Esophagus muscularis mucosa (tissue), 4 donors: ENCODE measurements around the gene GALE. TPM values are rescaled to one million over a fixed set of nuclear protein-coding genes. Genes with fewer than 3 reads are reported as not detected.
"Not testable (repeated sequence)": the region's sequence is repeated elsewhere in the genome, so short reads cannot be mapped to it uniquely, and the experiment has no call there.

Experiments
- DNase-seq: peaks from one replicate; pipeline ENCODE4 v3.0.0-alpha.2; 2017; ENCODE audit errors: extremely low spot score
- H3K27ac ChIP-seq, 4 donors: fragments of 200-600 bp; sonication (generic); replicated peaks in 1 of 4; 1 replicate in 3 of 4; 2 replicates in 1 of 4; pipeline ENCODE4 v1.5.1; 2016 to 2019; ENCODE audit warnings: mild to moderate bottlenecking in 1 of 4
- H3K27me3 ChIP-seq, 4 donors: fragments of 200-600 bp; sonication (generic); one replicate each; pipeline versions ENCODE4 v1.5.1 to v1.6.0; 2016 to 2019
- H3K36me3 ChIP-seq, 4 donors: fragments of 200-600 bp; sonication (generic); one replicate each; pipeline ENCODE4 v1.5.1; 2016 to 2019
- H3K4me1 ChIP-seq, 4 donors: fragments of 200-600 bp; sonication (generic); one replicate each; pipeline ENCODE4 v1.5.1; 2016 to 2019
- H3K4me3 ChIP-seq, 4 donors: fragments of 200-600 bp; sonication (generic); 1 replicate in 2 of 4; 2 replicates in 2 of 4; pipeline ENCODE4 v1.5.1; 2016 to 2019; ENCODE audit warnings: mild to moderate bottlenecking in 4 of 4, moderate library complexity in 1 of 4
- H3K9me3 ChIP-seq, 4 donors: fragments of 200-600 bp; sonication (generic); 1 replicate in 3 of 4; 2 replicates in 1 of 4; pipeline ENCODE4 v1.5.1; 2016 to 2019
- EP300 ChIP-seq: sonication (generic); formaldehyde crosslinking; IDR thresholded peaks from one replicate; pipeline ENCODE4 v1.6.1; 2017; ENCODE audit warnings: antibody characterized with exemption
- POLR2A ChIP-seq: fragments of 450-650 bp; IDR thresholded peaks from one replicate; pipeline ENCODE4 v1.6.1; 2017; ENCODE audit warnings: antibody characterized with exemption, moderate library complexity, mild to moderate bottlenecking, low read depth
- POLR2AphosphoS5 ChIP-seq, 2 donors: sonication (generic); formaldehyde crosslinking; IDR thresholded peaks; one replicate each; pipeline ENCODE4 v1.6.1; 2017; ENCODE audit warnings: antibody characterized with exemption in 2 of 2
- WGBS: methylation state at CpG from one replicate; pipeline ENCODE4 v1.1.5; 2018; 5-methylcytosine and 5-hydroxymethylcytosine counted together
- intact Hi-C: fragments of 100-400 bp; cut with DNase I; formaldehyde crosslinking; loops from one replicate; pipeline ENCODE4 v1.15.1; 2023
- total RNA-seq, 4 donors: library from RNA; depleted of rRNA; stranded (reverse); fragments of >200 nt; gene quantifications; one replicate each; pipeline versions ENCODE4 v1.1.0 to v1.2.1, GENCODE V29; 2016
- TF ChIP-seq, protein P1 (sequence below), 3 experiments: fragments of 200-600 bp in 2 of 3; fragments of 450-650 bp in 1 of 3; sonication (generic) in 2 of 3; IDR thresholded peaks; one replicate each; pipeline ENCODE4 v1.5.1; 2017 to 2019; ENCODE audit warnings: antibody characterized with exemption in 3 of 3, mild to moderate bottlenecking in 2 of 3, moderate library complexity in 1 of 3

GALE gene
- total RNA-seq, 4 donors from 2014 or later: 7.1 to 13.6 (median 12.8) TPM

GRCh38 chr1:23827717-23828116 is 27.2 kb upstream of the GALE start:
- intact Hi-C loops: no loop called here
- Histone ChIP-seq H3K27ac (no peak overlapping the region), H3K4me3 (no peak overlapping the region), H3K9me3 (no peaks in the 10 kb centered on the region), H3K4me1 (peaks cover 9 to 27% (median 13%) of the 10 kb centered on the region in 4 donors), H3K27me3 (no peaks in the 10 kb centered on the region), H3K36me3 (no peaks in the 10 kb centered on the region)
- DNase-seq: no peak
- TF ChIP-seq POLR2AphosphoS5 (IDR thresholded peaks at IDR 0.05) (no peak), EP300 (no peak), POLR2A (no peak)
- TF ChIP-seq, protein P1, sequence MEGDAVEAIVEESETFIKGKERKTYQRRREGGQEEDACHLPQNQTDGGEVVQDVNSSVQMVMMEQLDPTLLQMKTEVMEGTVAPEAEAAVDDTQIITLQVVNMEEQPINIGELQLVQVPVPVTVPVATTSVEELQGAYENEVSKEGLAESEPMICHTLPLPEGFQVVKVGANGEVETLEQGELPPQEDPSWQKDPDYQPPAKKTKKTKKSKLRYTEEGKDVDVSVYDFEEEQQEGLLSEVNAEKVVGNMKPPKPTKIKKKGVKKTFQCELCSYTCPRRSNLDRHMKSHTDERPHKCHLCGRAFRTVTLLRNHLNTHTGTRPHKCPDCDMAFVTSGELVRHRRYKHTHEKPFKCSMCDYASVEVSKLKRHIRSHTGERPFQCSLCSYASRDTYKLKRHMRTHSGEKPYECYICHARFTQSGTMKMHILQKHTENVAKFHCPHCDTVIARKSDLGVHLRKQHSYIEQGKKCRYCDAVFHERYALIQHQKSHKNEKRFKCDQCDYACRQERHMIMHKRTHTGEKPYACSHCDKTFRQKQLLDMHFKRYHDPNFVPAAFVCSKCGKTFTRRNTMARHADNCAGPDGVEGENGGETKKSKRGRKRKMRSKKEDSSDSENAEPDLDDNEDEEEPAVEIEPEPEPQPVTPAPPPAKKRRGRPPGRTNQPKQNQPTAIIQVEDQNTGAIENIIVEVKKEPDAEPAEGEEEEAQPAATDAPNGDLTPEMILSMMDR (IDR thresholded peaks at IDR 0.05): no peak
- WGBS: 73% methylated on average over 1 of the region's 1 CpG

GRCh38 chr1:23826590-23826989 is 26.0 kb upstream of the GALE start:
- WGBS: 95% methylated on average over 13 of the region's 13 CpGs
- peaks cover 9 to 31% (median 13%) of the 10 kb centered on the region in 4 donors for H3K4me1 ChIP-seq
- H3K27me3 ChIP-seq, intact Hi-C loops, H3K36me3 ChIP-seq, H3K9me3 ChIP-seq, DNase-seq, H3K27ac ChIP-seq, H3K4me3 ChIP-seq: not testable (repeated sequence)

DNA sequence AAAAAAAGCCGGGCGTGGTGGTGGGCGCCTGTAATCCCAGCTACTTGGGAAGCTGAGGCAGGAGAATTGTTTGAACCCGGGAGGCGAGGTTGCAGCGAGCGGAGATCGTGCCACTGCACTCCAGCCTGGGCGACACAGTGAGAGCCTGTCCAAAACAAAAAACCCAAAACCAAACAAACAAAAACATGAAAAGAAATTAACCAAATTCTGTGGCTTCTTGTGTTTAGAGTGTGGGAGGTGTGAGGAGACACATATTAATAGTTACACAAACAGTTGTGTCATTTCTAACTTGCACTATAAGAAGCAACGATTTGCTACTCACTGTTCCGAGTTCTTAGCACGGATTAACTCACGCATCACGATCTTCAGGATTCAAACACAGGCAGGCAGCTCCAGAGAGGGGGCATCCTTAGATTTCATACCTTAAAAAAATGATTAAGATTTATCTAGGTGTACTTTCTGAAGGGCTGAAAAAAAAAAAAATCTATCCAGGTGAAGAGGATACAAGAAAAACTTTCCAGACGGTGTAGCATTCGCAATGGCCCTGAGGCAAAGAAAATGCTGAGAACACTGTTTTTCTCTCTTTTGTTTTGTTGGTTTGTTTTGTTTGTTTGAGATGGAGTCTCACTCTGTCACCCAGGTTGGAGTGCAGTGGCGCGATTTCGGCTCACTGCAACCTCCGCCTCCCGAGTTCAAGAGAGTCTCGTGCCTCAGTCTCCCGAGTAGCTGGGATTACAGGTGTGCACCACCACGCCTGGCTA is 25.4 kb upstream of the GALE start:
- no peak for DNase-seq
- WGBS: 67% methylated on average over 24 of the region's 24 CpGs
- Histone ChIP-seq H3K4me1 (peaks cover 9 to 31% (median 13%) of the 10 kb centered on the region in 4 donors), H3K27ac (peak overlapping the region; percentile 92 to 96 (median 94)), H3K27me3 (no peaks in the 10 kb centered on the region), H3K36me3 (no peaks in the 10 kb centered on the region), H3K4me3 (peak overlapping the region; percentile 81 to 99 (median 86)), H3K9me3 (no peaks in the 10 kb centered on the region)
- intact Hi-C loops: no loop called here
- no peak for TF ChIP-seq POLR2AphosphoS5 (IDR thresholded peaks at IDR 0.05)
- TF ChIP-seq, protein P1 (IDR thresholded peaks at IDR 0.05): no peak
- no peak for TF ChIP-seq POLR2A
- TF ChIP-seq EP300: no peak

GRCh38 chr1:23825076-23825761 is 24.7 kb upstream of the GALE start, which contains the start of gene HMGCL:
HMGCL (minus strand) TSS chr1:23825429; CDS start chr1:23825415, 14 bp downstream.
- intact Hi-C loops: no loop called here
- Histone ChIP-seq H3K27ac (peak within 1 kb of the TSS; percentile 92 to 96 (median 94)), H3K27me3 (no peaks in the 10 kb centered on the region), H3K36me3 (peaks cover 0 to 3% (median 2%) of the 10 kb centered on the region in 4 donors), H3K4me3 (peak within 1 kb of the TSS; percentile 81 to 99 (median 86)), H3K4me1 (peaks cover 9 to 31% (median 13%) of the 10 kb centered on the region in 4 donors), H3K9me3 (no peaks in the 10 kb centered on the region)
- peak; percentile 97 for DNase-seq
- TF ChIP-seq EP300: no peak
- peak; percentile 98 for TF ChIP-seq POLR2AphosphoS5 (IDR thresholded peaks at IDR 0.05)
- TF ChIP-seq, protein P1 (IDR thresholded peaks at IDR 0.05): peak in 1 of 3 experiments; percentile 33
- TF ChIP-seq POLR2A: peak; percentile 84
- WGBS: 0% methylated on average over 7 of the region's 42 CpGs

- no peaks in the 10 kb centered on the region for H3K27me3 ChIP-seq
- H3K9me3 ChIP-seq: no peaks in the 10 kb centered on the region
- peaks cover 9 to 31% (median 13%) of the 10 kb centered on the region in 4 donors for H3K4me1 ChIP-seq
- TF ChIP-seq POLR2AphosphoS5 (IDR thresholded peaks at IDR 0.05) (no peak), POLR2A (no peak), EP300 (no peak)
- TF ChIP-seq, protein P1 (IDR thresholded peaks at IDR 0.05): no peak
- H3K4me3 ChIP-seq: peak overlapping the region; percentile 81 to 99 (median 86)
- no peak for DNase-seq
- intact Hi-C loops: no loop called here
- H3K27ac ChIP-seq: peak overlapping the region; percentile 92 to 96 (median 94)
- H3K36me3 ChIP-seq: peaks cover 0 to 9% (median 7%) of the 10 kb centered on the region in 4 donors
- under 1% methylated on average over 8 of the region's 8 CpGs for WGBS
Observed at GRCh38 chr1:23824711-23825075, 24.1 kb upstream of the GALE start.
